BLaER1 treated with 17β-estradiol and CSF1 and Interleukin-3, amounts not matched to agents 10 nM and 100 nM (cell line): ENCODE measurements around the gene FBXW8.

Source experiments
- H3K27ac ChIP-seq, 11 experiments: shearing (Covaris generic); formaldehyde crosslinking; 2 replicates each; pipeline ENCODE4 v1.8.1; 2022
- H3K27me3 ChIP-seq, 11 experiments: shearing (Covaris generic); formaldehyde crosslinking; 2 replicates each; pipeline ENCODE4 v1.8.1; 2022
- H3K36me3 ChIP-seq, 11 experiments: shearing (Covaris generic); formaldehyde crosslinking; 2 replicates each; pipeline ENCODE4 v1.8.1; 2022
- H3K4me1 ChIP-seq, 10 experiments: shearing (Covaris generic); formaldehyde crosslinking; 2 replicates each; pipeline ENCODE4 v1.8.1; 2022
- H3K4me2 ChIP-seq, 11 experiments: shearing (Covaris generic); formaldehyde crosslinking; 2 replicates each; pipeline ENCODE4 v1.8.1; 2022
- H3K4me3 ChIP-seq, 10 experiments: shearing (Covaris generic); formaldehyde crosslinking; 2 replicates each; pipeline ENCODE4 v1.8.1; 2022
- H3K9ac ChIP-seq, 11 experiments: shearing (Covaris generic); formaldehyde crosslinking; 2 replicates each; pipeline ENCODE4 v1.8.1; 2022
- H3K9me3 ChIP-seq, 11 experiments: shearing (Covaris generic); formaldehyde crosslinking; replicated peaks in 1 of 11; 2 replicates each; pipeline ENCODE4 v1.8.1; 2022
- H4K20me1 ChIP-seq, 11 experiments: shearing (Covaris generic); formaldehyde crosslinking; 2 replicates each; pipeline ENCODE4 v1.8.1; 2022
- Cebpa-rat ChIP-seq, 11 experiments: shearing (Covaris generic); IDR thresholded peaks; 2 replicates each; pipeline ENCODE4 v1.8.1; 2022

Gene FBXW8

DNA sequence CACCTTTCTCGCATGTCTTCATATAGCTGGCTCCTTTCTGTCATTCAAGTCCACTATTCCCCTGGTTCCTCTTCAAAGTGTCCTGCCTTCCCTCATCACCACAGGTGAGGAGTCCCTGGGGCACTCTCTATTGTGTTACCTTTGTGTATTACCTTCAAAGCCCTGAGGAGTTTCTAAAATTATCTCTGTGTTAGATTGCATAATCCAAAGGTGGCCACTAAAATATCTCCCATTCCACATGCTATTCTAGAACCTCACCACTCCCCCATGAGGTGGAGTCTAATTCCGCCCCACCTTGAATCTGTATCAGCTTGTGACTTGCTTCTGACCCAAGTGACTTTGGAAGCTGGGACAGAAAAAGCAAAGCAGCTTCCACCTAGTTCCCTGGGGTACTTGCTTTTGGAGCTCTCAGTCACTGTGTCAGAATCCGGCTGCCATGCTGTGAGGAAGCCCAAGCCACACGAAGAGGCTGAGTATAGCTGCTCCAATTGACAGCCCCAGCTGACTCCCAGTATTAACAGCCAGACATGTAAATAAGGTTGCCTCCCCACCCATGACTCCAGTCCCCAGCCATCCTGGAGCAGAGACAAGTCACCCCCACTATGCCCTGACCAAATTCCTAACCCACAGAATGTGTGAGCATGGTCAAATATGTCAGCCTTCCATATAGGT lies 36.3 kb upstream of the FBXW8 start:
- H3K9ac ChIP-seq, result no peak overlapping the region
- peaks cover 9 to 26% (median 16%) of the 10 kb centered on the region in 10 experiments for H3K4me1 ChIP-seq
- H4K20me1 ChIP-seq, result peaks cover 0 to 16% (median 11%) of the 10 kb centered on the region in 11 experiments; a peak in 16 of 22 replicates
- no peaks in the 10 kb centered on the region for H3K36me3 ChIP-seq
- no peak for TF ChIP-seq Cebpa-rat (IDR thresholded peaks at IDR 0.05)
- peak overlapping the region in 4 of 11 experiments; percentile 25 to 63 (median 46); a peak in 6 of 22 replicates for H3K4me2 ChIP-seq
- peaks cover 5 to 18% (median 11%) of the 10 kb centered on the region in 11 experiments for H3K9me3 ChIP-seq
- no peak overlapping the region for H3K4me3 ChIP-seq
- peaks cover 29 to 43% (median 36%) of the 10 kb centered on the region in 11 experiments for H3K27me3 ChIP-seq
- H3K27ac ChIP-seq, result no peak overlapping the region

DNA sequence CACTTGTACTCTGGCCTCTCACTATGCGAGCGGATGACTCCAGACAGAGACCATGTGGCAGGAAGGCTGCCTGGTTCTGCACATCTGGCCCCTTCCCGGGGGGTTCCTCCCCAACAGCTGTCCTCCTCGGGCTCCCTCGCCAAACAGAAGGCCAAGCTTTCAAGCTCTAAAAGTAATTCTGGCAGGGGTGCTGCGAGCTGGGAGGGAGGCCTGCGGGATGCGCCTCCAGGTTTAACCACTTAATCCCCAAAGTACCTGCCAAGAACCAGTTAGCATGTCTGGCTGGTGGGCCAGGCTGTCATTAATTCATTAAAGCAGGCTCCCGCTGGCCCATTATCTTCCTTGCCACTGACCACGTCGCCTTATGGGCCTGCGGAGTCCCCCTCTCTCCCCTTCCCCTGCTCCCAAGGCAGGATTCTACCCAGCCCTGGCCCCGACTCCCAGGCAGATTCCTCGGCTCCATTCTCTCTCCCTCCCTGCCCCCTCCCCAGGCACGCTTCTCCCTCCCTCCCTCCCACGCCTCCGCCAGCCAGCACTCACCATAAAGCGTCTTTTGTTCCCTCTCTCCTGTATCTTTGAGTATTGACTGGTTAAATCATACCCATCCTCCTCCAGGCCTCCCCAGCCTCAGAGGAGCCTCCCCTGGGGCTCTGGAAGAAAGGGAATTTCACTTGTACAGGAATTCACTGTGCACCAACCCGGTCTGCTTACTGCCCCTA lies 34.4 kb upstream of the FBXW8 start:
- H3K4me1 ChIP-seq, result peaks cover 21 to 40% (median 32%) of the 10 kb centered on the region in 10 experiments
- H3K36me3 ChIP-seq, result no peaks in the 10 kb centered on the region
- no peak overlapping the region for H3K9ac ChIP-seq
- no peak for TF ChIP-seq Cebpa-rat (IDR thresholded peaks at IDR 0.05)
- peaks cover 47 to 62% (median 55%) of the 10 kb centered on the region in 11 experiments for H3K27me3 ChIP-seq
- no peak overlapping the region for H3K27ac ChIP-seq
- H4K20me1 ChIP-seq, result peaks cover 0 to 32% (median 24%) of the 10 kb centered on the region in 11 experiments; a peak in 19 of 22 replicates
- H3K9me3 ChIP-seq, result peaks cover 5 to 18% (median 11%) of the 10 kb centered on the region in 11 experiments
- no peak overlapping the region for H3K4me2 ChIP-seq
- H3K4me3 ChIP-seq, result no peak overlapping the region

DNA sequence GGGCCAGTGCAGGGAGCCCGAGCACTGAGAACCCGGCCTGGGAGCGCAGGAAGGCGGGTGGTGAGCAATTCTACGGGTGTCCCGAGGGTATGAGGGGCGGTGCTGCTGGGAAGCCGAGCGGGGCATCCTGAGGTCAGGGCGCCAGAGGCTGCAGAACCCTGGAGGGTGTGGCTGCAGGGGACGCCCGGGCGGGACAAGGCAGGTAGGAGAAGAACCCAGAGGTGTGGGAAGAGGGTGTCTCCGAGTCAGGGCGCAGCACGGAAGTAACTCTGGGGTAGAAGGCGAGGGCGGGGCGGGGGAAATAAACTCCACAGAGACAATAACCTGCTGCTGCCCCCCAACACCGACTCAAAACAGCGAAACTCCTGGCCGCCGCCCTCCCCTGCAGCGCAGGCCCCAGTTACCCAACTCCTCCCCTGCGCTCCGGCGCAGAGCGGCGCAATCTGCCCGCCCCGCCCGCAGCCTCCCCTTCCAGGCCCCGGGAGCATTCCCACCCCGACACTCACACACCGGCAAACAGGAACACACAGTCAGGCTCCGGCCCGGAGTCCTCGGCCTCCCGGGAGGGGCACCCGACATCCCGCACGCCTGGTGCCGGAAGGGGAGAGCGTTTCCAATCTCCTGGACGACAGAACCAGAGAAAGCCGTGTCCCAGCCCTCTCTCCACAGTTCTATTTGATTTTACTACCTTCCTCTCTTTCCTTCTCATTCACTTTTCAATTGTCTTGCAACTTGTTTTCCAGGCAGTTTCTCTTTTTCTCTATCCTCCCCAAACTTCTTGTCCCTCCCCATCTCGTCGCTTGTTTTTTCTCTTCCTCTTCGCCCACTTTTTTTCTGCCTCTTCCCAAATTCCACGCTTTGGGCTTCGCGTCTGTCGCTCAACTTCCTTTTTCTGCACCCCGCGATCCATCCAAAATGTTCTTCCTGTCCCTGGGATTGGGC lies 31.9 kb upstream of the FBXW8 start:
- H4K20me1 ChIP-seq, result peaks cover 0 to 45% (median 32%) of the 10 kb centered on the region in 11 experiments; a peak in 19 of 22 replicates
- no peak for TF ChIP-seq Cebpa-rat (IDR thresholded peaks at IDR 0.05)
- H3K27me3 ChIP-seq, result peaks cover 71 to 87% (median 80%) of the 10 kb centered on the region in 11 experiments
- H3K27ac ChIP-seq, result no peak overlapping the region
- H3K9ac ChIP-seq, result peak overlapping the region in 6 of 11 experiments; percentile 6 to 52 (median 33); a peak in 9 of 22 replicates
- H3K4me3 ChIP-seq, result peak overlapping the region; percentile 49 to 66 (median 58)
- H3K4me2 ChIP-seq, result peak overlapping the region; percentile 93 to 99 (median 97)
- peaks cover 29 to 40% (median 37%) of the 10 kb centered on the region in 10 experiments for H3K4me1 ChIP-seq
- H3K36me3 ChIP-seq, result no peaks in the 10 kb centered on the region
- H3K9me3 ChIP-seq, result peaks cover 5 to 15% (median 11%) of the 10 kb centered on the region in 11 experiments

DNA sequence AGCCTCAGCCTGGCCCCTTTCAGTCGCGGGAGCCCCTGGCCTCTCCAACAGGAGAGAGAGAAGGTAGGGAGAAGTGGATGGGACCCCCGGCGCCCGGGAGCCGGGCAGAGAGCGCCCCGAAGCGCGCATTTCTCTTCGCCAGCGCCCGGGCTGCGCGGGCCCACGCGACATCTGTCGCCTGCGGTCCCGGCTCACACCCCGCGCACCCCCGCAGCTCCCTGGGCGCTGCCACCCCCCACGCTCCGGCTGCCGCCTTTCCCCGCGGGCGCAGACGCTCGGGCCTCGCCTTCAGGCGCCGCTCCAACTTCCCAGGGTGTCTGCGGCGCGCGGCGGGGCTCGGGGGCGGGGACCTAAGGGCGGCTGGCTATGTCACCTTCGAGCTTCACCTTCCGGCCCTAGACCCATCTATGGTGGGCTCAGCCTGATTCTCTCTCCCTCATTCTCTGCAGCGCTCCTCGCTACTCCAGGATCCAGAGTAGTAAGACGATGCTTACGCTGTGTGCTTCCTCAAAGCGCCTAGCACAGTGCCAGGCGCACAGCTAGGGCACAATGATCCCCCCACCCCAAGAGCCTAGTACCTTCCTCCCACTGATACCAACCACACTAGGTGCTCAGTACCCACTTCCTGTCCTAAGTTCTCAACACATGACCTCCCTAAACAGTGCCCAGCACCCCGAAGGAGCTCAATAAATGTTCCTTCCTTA lies 31.1 kb upstream of the FBXW8 start:
- H3K4me1 ChIP-seq, result peaks cover 30 to 41% (median 36%) of the 10 kb centered on the region in 10 experiments
- peaks cover 71 to 90% (median 85%) of the 10 kb centered on the region in 11 experiments for H3K27me3 ChIP-seq
- no peaks in the 10 kb centered on the region for H3K36me3 ChIP-seq
- H3K9me3 ChIP-seq, result peaks cover 2 to 7% (median 4%) of the 10 kb centered on the region in 11 experiments
- no peak for TF ChIP-seq Cebpa-rat (IDR thresholded peaks at IDR 0.05)
- peak overlapping the region in 3 of 11 experiments; percentile 15 to 52 (median 31); a peak in 6 of 22 replicates for H3K9ac ChIP-seq
- peak overlapping the region; percentile 49 to 73 (median 60) for H3K4me3 ChIP-seq
- peak overlapping the region; percentile 93 to 99 (median 97) for H3K4me2 ChIP-seq
- H4K20me1 ChIP-seq, result peaks cover 0 to 45% (median 32%) of the 10 kb centered on the region in 11 experiments; a peak in 19 of 22 replicates
- H3K27ac ChIP-seq, result no peak overlapping the region

DNA sequence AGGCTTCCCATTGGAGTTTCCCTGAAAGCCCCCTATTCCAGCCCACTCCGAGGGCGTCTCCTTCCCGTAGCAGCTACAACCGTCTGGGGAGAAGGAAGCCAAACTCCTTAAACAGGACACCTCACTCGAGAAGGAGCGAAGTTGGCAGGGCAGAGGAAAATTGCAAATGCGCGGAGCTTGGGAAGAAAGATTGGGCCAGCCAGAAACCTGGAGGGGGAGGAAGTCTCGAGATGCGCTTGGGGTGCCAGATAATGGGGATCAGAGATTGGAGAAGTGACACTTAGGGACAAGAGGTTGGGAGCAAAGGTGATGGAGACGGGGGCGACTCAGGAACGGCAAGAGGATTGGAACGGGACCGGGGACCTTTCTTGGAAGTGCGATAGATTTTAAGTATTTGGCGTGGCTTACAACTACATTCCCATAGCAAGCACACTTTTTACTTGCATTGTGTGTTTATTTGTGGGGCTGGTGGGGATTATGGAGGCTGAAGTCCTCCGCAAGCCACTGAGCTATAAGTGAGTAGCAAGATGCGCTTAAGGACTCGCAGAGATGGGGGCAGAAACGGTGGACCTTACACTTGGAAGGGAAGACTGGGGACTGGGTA lies 30.4 kb upstream of the FBXW8 start:
- Histone ChIP-seq H3K9ac (peak overlapping the region in 6 of 11 experiments; percentile 28 to 71 (median 54); a peak in 10 of 22 replicates), H3K4me3 (peak overlapping the region; percentile 49 to 73 (median 62)), H3K4me1 (peaks cover 36 to 47% (median 43%) of the 10 kb centered on the region in 10 experiments), H3K36me3 (no peaks in the 10 kb centered on the region), H3K27ac (no peak overlapping the region; a peak in 2 of 22 replicates), H3K27me3 (peaks cover 71 to 94% (median 85%) of the 10 kb centered on the region in 11 experiments), H3K4me2 (peak overlapping the region; percentile 93 to 99 (median 97)), H3K9me3 (peaks cover 0 to under 1% (median 0%) of the 10 kb centered on the region in 11 experiments; a peak in 1 of 22 replicates), H4K20me1 (peaks cover 0 to 45% (median 32%) of the 10 kb centered on the region in 11 experiments; a peak in 19 of 22 replicates)
- no peak for TF ChIP-seq Cebpa-rat (IDR thresholded peaks at IDR 0.05)

DNA sequence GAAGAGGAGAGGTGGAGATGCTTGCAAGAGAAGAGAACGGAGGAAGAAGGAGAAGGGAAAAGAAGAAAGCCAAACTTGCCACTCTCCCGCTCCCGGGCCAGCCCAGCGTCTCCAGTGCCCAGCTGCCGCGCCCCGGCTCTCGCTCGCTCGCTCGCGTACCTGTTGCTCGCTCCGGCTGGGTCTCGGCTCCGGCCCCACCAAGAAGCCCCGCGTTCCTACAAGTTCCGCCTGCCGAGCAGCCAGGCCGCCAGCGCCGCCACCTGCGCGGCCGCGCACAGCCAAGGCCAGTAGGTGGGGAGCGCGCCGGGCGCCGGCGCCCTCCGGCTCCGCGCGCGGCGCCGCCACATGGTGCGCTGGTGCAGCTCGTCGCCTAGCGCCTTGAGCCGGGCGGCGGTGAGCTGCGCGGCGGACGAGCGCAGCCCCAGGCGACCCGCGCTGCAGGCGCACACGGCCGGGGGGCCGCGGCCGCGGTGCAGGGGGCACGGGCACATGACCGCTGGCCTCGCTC lies 29.9 kb upstream of the FBXW8 start:
- H3K9ac ChIP-seq, result peak overlapping the region in 10 of 11 experiments; percentile 19 to 71 (median 53); a peak in 14 of 22 replicates
- peaks cover 0 to 45% (median 32%) of the 10 kb centered on the region in 11 experiments; a peak in 19 of 22 replicates for H4K20me1 ChIP-seq
- H3K36me3 ChIP-seq, result no peaks in the 10 kb centered on the region
- H3K4me2 ChIP-seq, result peak overlapping the region; percentile 93 to 99 (median 97)
- peak overlapping the region in 3 of 11 experiments; percentile 28 to 41 (median 37); a peak in 3 of 22 replicates for H3K27ac ChIP-seq
- H3K4me1 ChIP-seq, result peaks cover 40 to 53% (median 48%) of the 10 kb centered on the region in 10 experiments
- peak overlapping the region; percentile 49 to 73 (median 62) for H3K4me3 ChIP-seq
- no peaks in the 10 kb centered on the region for H3K9me3 ChIP-seq
- TF ChIP-seq Cebpa-rat (IDR thresholded peaks at IDR 0.05), result no peak
- peaks cover 71 to 92% (median 82%) of the 10 kb centered on the region in 11 experiments for H3K27me3 ChIP-seq

DNA sequence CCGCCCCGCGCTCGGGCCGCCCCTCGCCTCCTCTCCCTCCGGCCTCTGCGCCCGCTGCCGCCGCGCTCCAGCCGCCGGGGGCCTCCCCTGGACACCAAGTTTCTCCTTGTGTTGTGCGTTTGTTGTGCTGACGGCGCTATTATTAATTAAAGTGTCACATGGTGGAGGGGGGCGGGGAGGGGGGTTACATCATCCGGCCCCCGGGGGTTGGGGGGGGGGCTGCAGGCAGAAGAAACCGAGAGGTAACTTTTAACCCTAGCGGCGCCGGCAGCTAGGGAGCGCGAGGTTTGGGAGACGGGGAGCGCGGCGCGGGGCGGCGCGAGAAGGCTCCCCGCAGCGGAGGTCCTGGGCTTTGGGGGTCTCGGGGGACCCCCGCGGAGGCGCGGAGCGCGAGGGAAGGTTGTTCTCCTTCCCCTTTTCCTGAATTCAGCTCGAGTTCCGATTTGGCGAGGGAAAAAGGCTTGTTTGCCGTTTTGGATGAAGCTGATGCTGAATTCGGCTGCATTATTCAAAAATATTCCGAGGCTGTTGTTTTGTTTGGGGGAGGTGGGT lies 29.3 kb upstream of the FBXW8 start, which contains the start of gene HRK:
HRK (minus strand) TSS at position 117 of the 552 bp plus-strand sequence. CDS start 134 bp downstream, outside the sequence.
- Histone ChIP-seq H3K9ac (peak within 1 kb of the TSS in 10 of 11 experiments; percentile 19 to 71 (median 54); a peak in 14 of 22 replicates), H3K36me3 (no peaks in the 10 kb centered on the region), H3K9me3 (no peaks in the 10 kb centered on the region), H3K4me1 (peaks cover 45 to 58% (median 53%) of the 10 kb centered on the region in 10 experiments), H3K4me2 (peak within 1 kb of the TSS; percentile 93 to 99 (median 97)), H3K4me3 (peak within 1 kb of the TSS; percentile 49 to 73 (median 62)), H3K27me3 (peaks cover 71 to 86% (median 79%) of the 10 kb centered on the region in 11 experiments), H3K27ac (peak within 1 kb of the TSS in 3 of 11 experiments; percentile 31 to 41 (median 37); a peak in 3 of 22 replicates), H4K20me1 (peaks cover 0 to 45% (median 32%) of the 10 kb centered on the region in 11 experiments; a peak in 19 of 22 replicates)
- TF ChIP-seq Cebpa-rat (IDR thresholded peaks at IDR 0.05), result no peak
